ENCODE results near the gene SLC1A4.

GRCh38 chr2:65050931-65051330 is 61.7 kb downstream of the SLC1A4 start:
- TF ChIP-seq CTCF (IDR thresholded peaks at IDR 0.05) (no peak), POLR2AphosphoS5 (IDR thresholded peaks at IDR 0.05) (no peak), POLR2A (IDR thresholded peaks at IDR 0.05) (no peak)

Data from prostate gland (tissue), 2 donors.